Uterus (tissue), 4 donors: Measurements from ENCODE around the gene TERB1. TPM values are rescaled to one million over a fixed set of nuclear protein-coding genes. Genes with fewer than 3 reads are reported as not detected.
A peak's percentile ranks its signal among the peaks of the same experiment; 100 is the strongest.

Experiments
- DNase-seq, 2 donors: peaks; one replicate each; pipeline ENCODE4 v3.0.0-alpha.2; 2019 to 2020
- H3K27ac ChIP-seq, 2 donors: fragments of 200-600 bp; sonication (generic); 1 replicate in 1 of 2; 2 replicates in 1 of 2; pipeline ENCODE4 v1.5.1; 2016 to 2018
- H3K27me3 ChIP-seq, 2 donors: fragments of 200-600 bp; sonication (generic); one replicate each; pipeline ENCODE4 v1.5.1; 2018 to 2019; ENCODE audit warnings: control low read depth in 1 of 2
- H3K36me3 ChIP-seq, 2 donors: fragments of 200-600 bp; sonication (generic); one replicate each; pipeline ENCODE4 v1.5.1; 2019; ENCODE audit warnings: control low read depth in 1 of 2
- H3K4me1 ChIP-seq, 2 donors: fragments of 200-600 bp; sonication (generic); one replicate each; pipeline ENCODE4 v1.5.1; 2018 to 2019; ENCODE audit warnings: control low read depth in 1 of 2
- H3K4me3 ChIP-seq, 2 donors: fragments of 200-600 bp; sonication (generic); 1 replicate in 1 of 2; 2 replicates in 1 of 2; pipeline ENCODE4 v1.5.1; 2018 to 2019; ENCODE audit warnings: mild to moderate bottlenecking in 1 of 2
- H3K9me3 ChIP-seq, 2 donors: fragments of 200-600 bp; sonication (generic); one replicate each; pipeline ENCODE4 v1.5.1; 2019; ENCODE audit warnings: control low read depth in 1 of 2
- CTCF ChIP-seq, 4 experiments: fragments of 200-600 bp in 2 of 4; fragments of 450-650 bp in 2 of 4; sonication (generic) in 2 of 4; IDR thresholded peaks; one replicate each; pipeline ENCODE4 v1.5.1; 2016 to 2019; ENCODE audit warnings: antibody characterized with exemption in 4 of 4, mild to moderate bottlenecking in 2 of 4, moderate library complexity in 1 of 4
- POLR2A ChIP-seq, 2 donors: fragments of 450-650 bp; IDR thresholded peaks; one replicate each; pipeline ENCODE4 v1.6.1; 2016; ENCODE audit warnings: antibody characterized with exemption in 2 of 2, mild to moderate bottlenecking in 1 of 2, moderate library complexity in 1 of 2
- intact Hi-C: fragments of 100-400 bp; cut with DNase I; formaldehyde crosslinking; loops from one replicate; pipeline ENCODE4 v1.15.1; 2023; ENCODE audit warnings: low total_unique reads
- total RNA-seq, 4 donors: library from RNA; depleted of rRNA in 3 of 4; stranded (reverse); fragments of >200 nt in 3 of 4; gene quantifications; one replicate each; pipeline versions ENCODE4 v1.1.0 to v1.2.4, GENCODE V29; 2014 to 2023
- donor health status: DM: yes; HTN: yes; CAD: no.

Gene TERB1
- total RNA-seq, 4 donors from 2014 or later, result 0.21 to 0.83 TPM; not detected in 2

- no peak for TF ChIP-seq CTCF (IDR thresholded peaks at IDR 0.05)
- no peak for TF ChIP-seq POLR2A (IDR thresholded peaks at IDR 0.05)
- Histone ChIP-seq H3K36me3 (no peaks in the 10 kb centered on the region), H3K27me3 (no peaks in the 10 kb centered on the region), H3K27ac (peak overlapping the region; percentile 94), H3K4me3 (peak overlapping the region; percentile 79 to 98), H3K9me3 (no peaks in the 10 kb centered on the region), H3K4me1 (peaks cover 0 to 15% of the 10 kb centered on the region in 2 donors)
- no peak for DNase-seq
- intact Hi-C loops, result no loop called here
These were observed 50.4 kb downstream of the TERB1 start for GRCh38 chr16:66751053-66751302.

GRCh38 chr16:66750279-66751052 is 50.9 kb downstream of the TERB1 start:
- no peak for DNase-seq
- no peaks in the 10 kb centered on the region for H3K9me3 ChIP-seq
- H3K27me3 ChIP-seq, result no peaks in the 10 kb centered on the region
- H3K27ac ChIP-seq, result peak overlapping the region; percentile 94
- H3K4me3 ChIP-seq, result peak overlapping the region; percentile 79 to 98
- intact Hi-C loops, result no loop called here
- no peak for TF ChIP-seq POLR2A (IDR thresholded peaks at IDR 0.05)
- no peak for TF ChIP-seq CTCF (IDR thresholded peaks at IDR 0.05)
- no peaks in the 10 kb centered on the region for H3K36me3 ChIP-seq
- peaks cover 0 to 15% of the 10 kb centered on the region in 2 donors for H3K4me1 ChIP-seq

DNA sequence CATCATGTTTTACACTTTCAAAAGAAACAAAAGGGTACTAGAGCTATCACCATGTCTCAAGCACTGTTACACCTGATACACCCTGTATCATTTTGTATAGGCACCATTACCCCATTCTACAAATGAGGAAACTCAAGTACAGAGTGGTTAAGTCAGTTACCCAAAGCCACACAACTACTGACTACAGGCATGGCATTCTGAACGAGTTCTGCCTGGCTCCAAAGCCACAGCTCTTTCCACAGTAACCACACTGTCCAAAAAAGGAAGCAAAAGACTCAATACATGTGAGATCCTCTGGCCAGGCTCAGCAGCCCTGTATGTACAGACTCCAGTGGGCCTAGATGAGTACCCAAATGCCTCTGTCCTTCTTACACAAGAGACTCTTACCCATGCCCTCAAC is 54.7 kb downstream of the TERB1 start:
- H3K27me3 ChIP-seq, result no peaks in the 10 kb centered on the region
- peaks cover 7 to 15% of the 10 kb centered on the region in 2 donors for H3K4me1 ChIP-seq
- no peaks in the 10 kb centered on the region for H3K9me3 ChIP-seq
- intact Hi-C loops, result no loop called here
- no peak overlapping the region for H3K4me3 ChIP-seq
- H3K27ac ChIP-seq, result no peak overlapping the region
- TF ChIP-seq POLR2A (IDR thresholded peaks at IDR 0.05) (no peak), CTCF (IDR thresholded peaks at IDR 0.05) (no peak)
- no peak for DNase-seq
- H3K36me3 ChIP-seq, result no peaks in the 10 kb centered on the region

GRCh38 chr16:66746048-66746447 is 55.3 kb downstream of the TERB1 start:
- Histone ChIP-seq H3K4me1 (peaks cover 10 to 15% of the 10 kb centered on the region in 2 donors), H3K27me3 (no peaks in the 10 kb centered on the region), H3K4me3 (no peak overlapping the region), H3K27ac (no peak overlapping the region), H3K36me3 (no peaks in the 10 kb centered on the region), H3K9me3 (no peaks in the 10 kb centered on the region)
- TF ChIP-seq POLR2A (IDR thresholded peaks at IDR 0.05) (no peak), CTCF (IDR thresholded peaks at IDR 0.05) (no peak)
- intact Hi-C loops, result no loop called here
- DNase-seq, result no peak

DNA sequence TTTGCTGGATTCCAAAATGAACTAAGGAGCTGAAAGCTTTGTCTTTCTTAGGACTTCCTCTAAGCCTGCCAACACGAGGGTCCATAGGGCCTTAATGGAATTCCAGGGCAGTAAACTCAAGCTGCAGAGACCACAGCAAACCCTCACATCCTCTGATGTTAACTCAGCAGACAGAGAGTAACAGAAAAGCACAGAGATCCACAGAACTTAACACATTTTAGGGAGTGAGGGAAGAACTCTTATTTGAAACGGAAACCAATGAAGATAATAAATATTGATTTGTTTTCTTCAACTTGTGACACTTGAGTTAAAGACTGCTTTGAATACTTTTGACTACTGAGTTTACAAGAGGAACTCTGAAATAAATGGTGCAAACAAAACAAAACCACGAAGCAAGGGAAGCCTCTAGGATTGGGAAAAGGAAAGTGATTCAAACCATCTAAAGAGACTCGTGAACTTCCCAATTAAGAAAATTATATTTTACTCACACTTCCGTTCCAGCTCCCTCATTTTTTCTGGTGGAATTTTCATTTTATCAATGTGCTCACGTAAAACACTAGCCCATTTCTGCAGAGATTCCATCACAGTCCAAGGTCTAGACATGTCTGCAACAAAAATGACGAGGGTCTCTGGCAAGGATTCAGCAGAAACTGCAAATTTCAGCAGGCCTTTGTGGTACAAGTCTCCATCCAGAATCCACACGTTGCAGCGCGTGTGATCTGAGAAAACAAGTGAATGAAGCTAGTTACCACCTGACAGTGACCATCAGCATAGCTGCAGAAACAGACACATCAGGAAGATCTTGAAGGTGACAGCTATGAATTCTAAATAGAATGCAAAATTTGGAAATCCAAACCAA is 59.2 kb downstream of the TERB1 start:
- Histone ChIP-seq H3K27ac (peak overlapping the region; percentile 86 to 90), H3K27me3 (no peaks in the 10 kb centered on the region), H3K9me3 (no peaks in the 10 kb centered on the region), H3K36me3 (no peaks in the 10 kb centered on the region), H3K4me1 (peaks cover 0 to 20% of the 10 kb centered on the region in 2 donors), H3K4me3 (no peak overlapping the region)
- TF ChIP-seq CTCF (IDR thresholded peaks at IDR 0.05) (no peak), POLR2A (IDR thresholded peaks at IDR 0.05) (no peak)
- intact Hi-C loops, result no loop called here
- no peak for DNase-seq
